Small intestine (tissue), 7 donors: ENCODE results near the gene HIVEP2. TPM values are rescaled to one million over a fixed set of nuclear protein-coding genes. Genes with fewer than 3 reads are reported as not detected.

Experiments used
- DNase-seq, 2 donors: peaks; one replicate each; pipeline versions ENCODE4 v3.0.0 to v3.0.0-alpha.2; 2013
- FAIRE-seq: peaks from 2 replicates; lab custom pipeline; 2012; peaks lifted over from hg19 to GRCh38; lab: Jason Lieb, UNC
- H3K27ac ChIP-seq, 3 donors: one replicate each; pipeline ENCODE4 v1.5.1; 2013; ENCODE audit warnings: low read length in 2 of 3, mild to moderate bottlenecking in 2 of 3, control low read depth in 1 of 3, inconsistent platforms in 1 of 3, low read depth in 1 of 3, moderate library complexity in 1 of 3
- H3K27me3 ChIP-seq, 3 donors: one replicate each; pipeline ENCODE4 v1.6.1; 2013; ENCODE audit warnings: low read length in 3 of 3, inconsistent platforms in 1 of 3; ENCODE audit not compliant: control insufficient read depth in 3 of 3, insufficient read depth in 3 of 3
- H3K36me3 ChIP-seq, 3 donors: one replicate each; pipeline ENCODE4 v1.6.1; 2013; ENCODE audit warnings: low read length in 3 of 3, inconsistent platforms in 1 of 3, low read depth in 1 of 3, mild to moderate bottlenecking in 1 of 3, moderate library complexity in 1 of 3; ENCODE audit not compliant: control insufficient read depth in 3 of 3, insufficient read depth in 2 of 3
- H3K4me1 ChIP-seq, 3 donors: one replicate each; pipeline ENCODE4 v1.6.1; 2013; ENCODE audit warnings: low read length in 2 of 3, inconsistent platforms in 1 of 3, low read depth in 1 of 3, mild to moderate bottlenecking in 1 of 3, moderate library complexity in 1 of 3; ENCODE audit not compliant: control insufficient read depth in 3 of 3, insufficient read depth in 2 of 3
- H3K4me3 ChIP-seq, 3 donors: one replicate each; pipeline ENCODE4 v1.5.1; 2013; ENCODE audit warnings: low read length in 3 of 3, control low read depth in 1 of 3, inconsistent platforms in 1 of 3, low read depth in 1 of 3, mild to moderate bottlenecking in 1 of 3, moderate library complexity in 1 of 3
- H3K9me3 ChIP-seq, 2 donors: one replicate each; pipeline ENCODE4 v1.6.1; 2013; ENCODE audit warnings: low read depth in 1 of 2, low read length in 1 of 2; ENCODE audit not compliant: control insufficient read depth in 2 of 2, insufficient read depth in 1 of 2
- WGBS, 3 donors: extraction: QIAGEN DNeasy Blood & Tissue Kit; methylation state at CpG; one replicate each; pipeline ENCODE4 v1.1.7; 2013; 5-methylcytosine and 5-hydroxymethylcytosine counted together
- polyA plus RNA-seq, 4 donors: library from polyadenylated mRNA; stranded (reverse) in 3 of 4; unstranded in 1 of 4; fragments of 200-250 nt in 3 of 4; fragments of 120-200 nt in 1 of 4; gene quantifications; one replicate each; pipeline versions ENCODE4 v1.2.1 to v1.2.3, GENCODE V29; 2013
- donor health status: healthy with polysubstance abuse.
- donor health status: control.
- donor health status: control.
- donor health status: Bipolar disorder and iron deficiency.
- donor health status: healthy.

HIVEP2 gene
- polyA plus RNA-seq, 4 donors: 1.9 to 7.1 (median 3.1) TPM

DNA sequence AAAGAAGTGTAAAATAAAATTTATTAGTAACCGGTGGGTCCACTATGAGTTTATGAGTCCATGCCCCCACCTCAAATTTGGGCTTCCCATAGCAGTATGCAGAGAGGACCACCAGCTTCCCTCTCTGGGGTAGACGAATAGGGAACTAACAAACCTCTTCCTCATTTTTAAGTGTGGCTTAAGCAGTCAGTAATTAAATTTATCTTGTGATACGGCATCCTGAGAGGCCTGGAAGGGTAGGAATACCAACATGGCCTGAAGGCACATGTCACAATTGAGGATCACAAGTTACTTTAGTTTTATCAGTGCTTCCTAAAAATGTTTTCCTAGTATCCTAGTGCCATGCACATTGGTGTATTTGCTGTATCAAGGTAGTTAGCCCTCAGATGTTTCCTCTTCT is 239.9 kb downstream of the HIVEP2 start:
- 75 to 93% (median 86%) methylated on average over 3 of the region's 3 CpGs for whole genome bisulfite sequencing, 3 donors
- Histone ChIP-seq H3K4me3 (no peak overlapping the region), H3K27me3 (no peaks in the 10 kb centered on the region), H3K9me3 (no peaks in the 10 kb centered on the region), H3K36me3 (no peaks in the 10 kb centered on the region), H3K27ac (no peak overlapping the region), H3K4me1 (no peaks in the 10 kb centered on the region)
- FAIRE-seq: no peak
- no peak for DNase-seq

DNA sequence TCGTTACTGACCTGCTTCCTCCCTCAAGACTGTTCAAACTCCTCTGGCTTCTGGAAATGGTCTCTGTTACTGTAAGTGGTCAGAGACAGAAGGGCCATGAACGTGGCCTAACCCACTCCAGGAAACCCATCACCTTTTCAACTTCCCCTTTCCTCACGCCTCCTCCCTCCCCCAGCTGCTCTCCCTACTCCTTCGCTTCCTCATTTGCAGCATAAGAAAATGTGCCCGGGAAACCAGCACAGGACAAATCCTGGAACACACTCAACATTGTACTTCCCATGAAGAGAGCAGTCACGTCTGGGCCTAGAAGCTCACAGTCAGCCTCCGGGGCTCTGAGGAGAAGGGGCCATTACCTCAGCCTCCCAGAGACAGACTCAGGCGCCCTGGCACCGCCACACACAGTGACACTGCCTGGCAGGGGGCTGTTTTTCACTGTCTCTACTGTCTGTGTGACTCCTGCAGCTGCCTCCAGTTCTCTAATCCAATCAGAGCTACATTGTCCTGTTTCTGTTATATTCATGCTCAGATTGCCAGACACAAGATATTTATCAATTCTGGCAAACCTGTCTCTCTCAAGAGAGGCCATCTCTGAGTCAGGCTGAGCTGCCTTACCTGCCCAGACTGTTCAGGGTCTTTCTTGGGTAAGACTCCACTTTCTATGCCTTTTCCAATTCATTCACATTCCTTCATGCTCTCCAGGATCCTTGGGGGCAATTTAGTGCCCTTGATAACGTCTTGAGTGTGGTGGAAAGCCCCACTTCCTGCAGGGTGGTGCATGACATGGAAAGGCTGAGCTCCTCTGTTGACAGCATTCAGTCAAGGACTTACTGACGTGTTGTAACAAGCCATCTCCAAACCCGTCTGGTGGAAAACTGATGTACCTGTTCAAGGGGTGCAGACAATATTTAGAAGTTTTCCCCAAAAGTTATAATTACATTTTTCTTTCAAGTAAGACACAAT is 242.2 kb downstream of the HIVEP2 start:
- 66 to 78% (median 76%) methylated on average over 12 of the region's 12 CpGs for WGBS, 3 donors
- Histone ChIP-seq H3K27me3 (no peaks in the 10 kb centered on the region), H3K36me3 (no peaks in the 10 kb centered on the region), H3K27ac (peak overlapping the region in 1 of 3 donors; percentile 53), H3K9me3 (no peaks in the 10 kb centered on the region), H3K4me3 (no peak overlapping the region), H3K4me1 (no peaks in the 10 kb centered on the region)
- FAIRE-seq (no peak), DNase-seq (peak in 1 of 2 donors; percentile 9)

Other genes starting within 250 kb of the HIVEP2 start
- 100 to 1,000 TPM in 1 of 4 donors, 10 to 100 TPM in 3; 56.6 to 244 (median 79.0) TPM for gene AIG1, start 115.7 kb upstream of the HIVEP2 start, polyA plus RNA-seq